Stimulated activated CD4-positive, alpha-beta T cell treated with anti-CD3 and anti-CD28 coated beads, Interleukin-1b, Interleukin-23, amount 100 ng/mL, for 24 hours (primary cell): ENCODE measurements around the gene CCDC158.
A peak's percentile ranks its signal among the peaks of the same experiment; 100 is the strongest.
"Not testable (repeated sequence)": the region's sequence is repeated elsewhere in the genome, so short reads cannot be mapped to it uniquely, and the experiment has no call there.

Experiments used
- DNase-seq, 4 experiments: peaks; one replicate each; pipeline ENCODE4 v3.0.0-alpha.2; 2020; ENCODE audit warnings: low read depth in 4 of 4, low spot score in 1 of 4

CCDC158 gene

GRCh38 chr4:76373919-76374552 is 46.9 kb downstream of the CCDC158 start:
- DNase-seq, result no peak

GRCh38 chr4:76366737-76367136 is 54.2 kb downstream of the CCDC158 start:
- DNase-seq, result no peak

DNA sequence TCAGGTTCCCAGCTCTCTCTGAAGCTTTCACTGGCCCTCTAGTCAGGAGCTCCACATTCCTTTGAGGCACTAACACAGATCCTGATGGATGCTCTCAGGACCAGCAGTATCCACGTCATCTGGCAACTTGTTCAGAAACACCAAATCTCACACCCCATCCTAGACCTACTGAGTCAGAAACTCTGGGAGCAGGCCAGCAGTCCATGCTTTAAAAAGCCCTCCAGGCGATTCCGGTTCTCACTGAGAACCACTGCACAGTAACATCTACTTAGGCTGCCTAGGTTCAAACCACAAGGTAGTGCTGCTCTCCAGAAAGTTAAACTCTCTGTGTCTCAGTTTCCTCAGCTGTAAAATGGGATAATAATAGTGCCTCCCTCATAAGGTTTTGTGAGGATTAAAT is 55.3 kb downstream of the CCDC158 start:
- no peak for DNase-seq

DNA sequence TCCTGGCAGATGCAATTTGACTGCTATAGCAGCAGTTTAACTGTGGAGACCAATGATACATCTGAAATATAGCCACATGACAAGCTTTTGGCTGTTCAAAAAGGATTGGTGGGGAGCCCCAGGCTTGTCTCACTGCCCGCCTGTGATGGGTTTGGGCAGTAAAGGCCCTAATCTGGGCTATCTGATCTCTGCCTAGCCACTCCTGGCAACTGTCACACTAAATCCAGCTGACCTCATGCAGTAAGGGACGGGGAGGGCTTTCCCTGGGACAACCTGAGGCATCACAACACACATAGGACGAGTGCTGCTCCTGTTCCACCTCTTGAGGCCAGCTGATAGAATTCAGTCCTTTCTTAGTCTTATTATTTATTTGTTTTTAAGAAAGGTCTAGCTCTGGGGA is 56.2 kb downstream of the CCDC158 start:
- no peak for DNase-seq

GRCh38 chr4:76363556-76364290 is 57.2 kb downstream of the CCDC158 start:
- no peak for DNase-seq

DNA sequence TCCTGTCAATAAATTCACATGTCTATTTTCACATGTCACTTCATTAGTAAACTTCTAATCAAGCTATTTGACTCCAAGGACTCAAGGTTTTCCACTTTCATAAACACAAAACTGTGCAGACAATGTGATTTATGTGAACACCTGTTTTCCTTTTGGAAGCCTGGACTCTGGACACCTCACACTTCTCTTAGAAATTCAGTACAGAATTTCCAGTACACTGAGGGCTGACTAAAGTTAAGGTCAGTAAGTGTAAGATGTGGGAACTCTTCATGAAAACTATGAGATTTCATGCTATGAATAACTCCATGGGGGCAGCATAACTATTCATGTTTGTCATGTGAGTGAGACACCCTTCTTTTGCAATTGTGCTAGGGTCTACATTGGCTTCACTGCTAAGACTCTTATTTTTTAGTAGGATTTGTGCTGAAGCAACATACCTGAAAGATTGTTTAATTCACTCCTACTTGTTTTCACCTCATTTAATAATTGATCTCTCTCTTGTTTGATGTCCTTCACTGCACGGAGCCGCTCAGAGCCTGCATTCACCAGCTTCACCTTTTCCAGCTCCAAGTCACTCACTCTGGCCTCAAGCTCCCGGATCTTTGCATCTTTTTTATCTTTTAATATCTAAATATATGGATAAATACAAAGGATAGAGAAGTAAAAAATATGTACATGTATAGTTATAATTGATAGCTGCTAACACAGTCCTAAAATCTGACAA is 59.1 kb downstream of the CCDC158 start:
- DNase-seq, result no peak

DNA sequence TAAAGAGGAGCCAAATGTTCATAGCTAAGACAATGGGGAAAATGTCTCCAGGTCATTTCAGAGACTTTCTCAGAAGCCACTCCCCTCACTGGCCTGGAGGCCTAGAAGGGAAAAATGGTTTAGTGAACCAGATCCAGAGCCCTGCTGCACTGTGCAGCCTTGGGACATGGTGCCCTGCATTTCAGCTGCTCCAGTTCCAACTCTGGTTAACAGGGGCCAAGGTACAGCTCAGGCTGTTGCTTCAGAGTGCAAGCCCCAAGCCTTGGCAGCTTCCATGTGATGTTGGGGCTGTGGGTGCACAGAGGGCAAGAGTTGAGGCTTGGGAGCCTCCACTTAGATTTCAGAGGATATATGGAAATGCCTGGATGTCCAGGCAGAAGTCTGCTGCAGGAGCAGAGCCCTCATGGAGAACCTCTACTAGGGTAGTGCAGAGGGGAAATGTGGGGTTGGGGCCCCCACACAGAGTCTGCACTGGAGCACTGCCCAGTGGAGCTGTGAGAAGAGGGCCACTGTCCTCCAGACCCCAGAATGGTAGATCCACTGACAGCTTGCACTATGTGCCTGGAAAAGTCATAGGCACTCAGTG is 61.0 kb downstream of the CCDC158 start:
- not testable (repeated sequence) for DNase-seq

- no peak for DNase-seq
Measured at GRCh38 chr4:76357981-76358380, 63.0 kb downstream of the CCDC158 start.

- DNase-seq, result peak in 1 of 4 experiments; percentile 8
Measured at GRCh38 chr4:76354517-76355473, 66.1 kb downstream of the CCDC158 start.

GRCh38 chr4:76342803-76343202 is 78.1 kb downstream of the CCDC158 start:
- no peak for DNase-seq

DNA sequence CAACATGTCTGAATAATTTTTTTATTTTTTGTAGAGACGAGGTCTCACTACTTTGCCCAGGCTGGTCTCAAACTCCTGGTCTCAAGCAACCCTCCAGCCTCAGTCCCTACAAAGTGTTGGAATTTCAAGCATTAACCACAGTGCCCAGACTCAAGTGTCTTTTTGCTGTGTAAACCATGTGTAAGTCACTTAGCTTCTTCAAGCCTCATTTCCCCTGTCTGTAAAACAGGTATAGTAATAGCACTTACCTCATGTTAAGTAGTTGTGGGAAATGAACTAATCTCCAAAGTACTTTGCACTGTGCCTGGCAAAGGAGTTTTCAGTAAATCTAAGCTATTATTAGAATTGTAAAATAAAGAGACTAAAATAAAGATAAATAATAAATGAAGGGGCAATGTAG is 78.8 kb downstream of the CCDC158 start:
- DNase-seq, result no peak

DNA sequence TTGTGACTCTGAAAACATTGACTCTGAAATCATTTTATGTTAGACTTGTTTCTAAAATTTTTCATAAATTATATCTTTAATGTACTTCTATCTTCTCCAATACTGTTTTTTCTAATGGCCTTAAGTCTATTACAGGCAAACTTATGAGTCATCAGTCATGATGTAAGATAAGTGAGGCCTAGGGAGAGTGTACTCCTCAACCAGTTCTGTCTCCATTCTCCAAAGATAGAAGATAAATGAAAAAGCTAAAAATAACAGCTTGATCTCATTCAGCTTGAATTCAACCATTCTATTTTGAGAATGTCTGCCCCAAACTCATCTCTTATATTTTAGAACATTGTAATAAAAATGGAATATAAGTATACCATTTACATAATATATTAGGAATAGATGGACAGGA is 79.9 kb downstream of the CCDC158 start:
- no peak for DNase-seq

DNA sequence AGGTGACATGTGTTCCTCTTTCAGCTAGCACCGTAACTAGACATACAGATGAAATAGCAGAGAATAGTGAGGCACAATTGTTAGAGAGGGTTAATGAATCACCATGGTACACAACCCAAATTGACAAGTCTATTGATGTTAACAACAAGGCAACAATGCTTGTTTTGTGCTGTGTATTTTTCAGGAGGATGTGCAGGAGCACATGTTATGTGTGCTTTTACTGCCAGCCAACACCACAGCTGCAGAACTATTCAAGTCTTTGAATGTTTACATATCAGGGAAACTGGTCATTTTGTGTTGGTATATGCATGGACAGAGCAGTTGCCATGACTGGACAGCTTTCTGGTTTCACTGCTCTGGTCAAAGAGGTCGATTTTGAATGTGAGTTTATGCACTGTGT is 81.6 kb downstream of the CCDC158 start:
- no peak for DNase-seq

DNA sequence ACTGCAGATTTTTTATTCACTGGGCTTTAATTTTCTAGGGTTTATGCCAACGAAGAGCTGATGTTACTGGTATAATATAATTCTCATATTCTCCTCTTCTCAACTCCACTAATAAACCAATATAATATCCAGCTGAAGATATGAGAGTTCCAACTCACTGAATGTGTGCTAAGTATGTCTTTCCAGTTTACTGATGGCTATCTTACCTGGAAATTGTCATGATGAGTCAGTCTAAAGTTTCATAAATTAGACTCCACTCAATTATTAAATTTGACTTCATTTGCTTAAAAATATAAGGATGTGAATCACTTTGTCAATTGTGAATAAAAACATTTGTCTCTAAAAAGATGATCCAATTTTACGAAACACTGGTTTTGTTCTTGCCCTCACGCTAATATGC is 86.1 kb downstream of the CCDC158 start:
- no peak for DNase-seq

- no peak for DNase-seq
Measured at GRCh38 chr4:76326515-76326914, 94.4 kb downstream of the CCDC158 start.

GRCh38 chr4:76325072-76325471 is 95.9 kb downstream of the CCDC158 start:
- DNase-seq, result no peak

GRCh38 chr4:76322236-76322635 is 98.7 kb downstream of the CCDC158 start:
- no peak for DNase-seq

- no peak for DNase-seq
Measured at GRCh38 chr4:76316131-76316530, 104.8 kb downstream of the CCDC158 start.

DNA sequence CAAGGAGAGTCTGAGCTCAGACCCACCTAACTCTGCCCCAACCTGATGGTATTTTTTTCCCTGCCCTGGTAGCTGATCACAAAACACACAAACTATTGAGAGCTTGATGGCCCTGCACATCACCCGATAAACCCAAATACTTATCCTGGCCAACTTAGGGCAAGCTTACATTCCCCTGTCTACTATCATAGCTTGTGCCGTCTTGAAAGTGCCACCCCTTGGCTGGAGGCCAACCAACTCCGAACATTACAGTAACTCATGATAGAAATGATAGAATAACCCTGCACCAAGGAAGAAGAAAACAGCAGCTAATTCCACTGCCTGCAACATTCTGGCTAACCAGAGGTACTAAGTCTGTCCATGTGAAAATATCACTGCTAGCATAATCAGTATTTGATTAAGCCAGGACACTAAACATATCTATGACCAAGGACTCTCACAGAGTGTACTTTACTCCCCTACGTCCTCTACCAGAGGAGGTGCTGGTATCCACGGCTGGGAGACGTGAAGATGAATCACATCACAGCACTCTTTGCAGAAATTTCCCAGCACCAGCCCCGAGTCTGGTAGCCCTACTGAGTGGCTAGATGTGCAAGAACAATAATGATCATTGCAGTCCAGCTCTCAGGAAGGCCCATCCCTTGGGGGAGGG is 105.5 kb downstream of the CCDC158 start:
- DNase-seq, result no peak

DNA sequence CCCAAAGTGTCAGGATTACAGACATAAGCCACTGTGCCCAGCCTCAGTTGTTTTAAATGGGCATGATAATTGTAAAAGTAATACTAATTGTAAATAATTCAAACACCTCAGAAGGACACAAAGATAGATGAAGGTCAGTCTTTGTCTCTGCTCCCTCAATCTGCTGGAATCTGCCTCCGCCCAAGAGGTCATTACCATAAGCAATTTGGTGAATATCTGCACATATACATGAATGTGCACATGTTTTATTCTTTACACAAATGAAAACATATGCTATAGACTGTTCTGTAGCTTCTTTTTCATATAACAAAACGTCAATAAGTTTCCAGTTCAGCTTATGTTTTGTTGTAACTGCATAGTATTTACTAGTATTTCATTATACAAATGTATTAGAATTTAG is 107.4 kb downstream of the CCDC158 start:
- no peak for DNase-seq
